ENCODE data around the gene NPAS3.

Gene NPAS3

DNA sequence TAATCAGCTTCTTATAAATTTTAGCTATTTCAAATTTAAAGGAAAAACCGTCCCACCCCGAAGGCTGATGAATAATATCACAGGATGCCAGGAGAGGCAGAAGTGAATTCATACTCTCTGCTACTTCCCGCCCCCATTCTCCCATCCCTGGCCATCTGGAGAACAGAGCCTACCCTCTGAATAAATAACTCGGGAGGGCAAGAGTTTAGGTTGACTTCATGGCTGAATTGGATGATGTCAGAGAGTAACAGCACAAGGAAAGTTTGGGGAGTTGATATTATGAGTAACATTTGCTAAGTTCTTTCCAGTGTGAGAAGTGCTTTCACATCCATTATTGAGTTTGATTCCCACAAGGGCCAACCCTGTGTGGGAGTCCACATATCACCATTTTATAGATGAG is 770.6 kb downstream of the NPAS3 start:
- FAIRE-seq (no peak), DNase-seq (ENCODE audit: insufficient read length, low spot score) (no peak)
- no peak for TF ChIP-seq POU2F2 (IDR thresholded peaks at IDR 0.05; ENCODE audit: low read depth, low read length)
- no peak for TF ChIP-seq POLR2AphosphoS5 (IDR thresholded peaks at IDR 0.05; ENCODE audit: low read depth, low read length)
- no peak for TF ChIP-seq SPI1 (IDR thresholded peaks at IDR 0.05; ENCODE audit: low read depth, low read length)
- no peak for TF ChIP-seq TAF1 (IDR thresholded peaks at IDR 0.05; ENCODE audit: low read depth, low read length)
- no peak for TF ChIP-seq PAX5 (IDR thresholded peaks at IDR 0.05; ENCODE audit: insufficient read depth, low read length, severe bottlenecking)
- TF ChIP-seq POLR2A (IDR thresholded peaks at IDR 0.05; ENCODE audit: low read depth, low read length) = no peak

DNA sequence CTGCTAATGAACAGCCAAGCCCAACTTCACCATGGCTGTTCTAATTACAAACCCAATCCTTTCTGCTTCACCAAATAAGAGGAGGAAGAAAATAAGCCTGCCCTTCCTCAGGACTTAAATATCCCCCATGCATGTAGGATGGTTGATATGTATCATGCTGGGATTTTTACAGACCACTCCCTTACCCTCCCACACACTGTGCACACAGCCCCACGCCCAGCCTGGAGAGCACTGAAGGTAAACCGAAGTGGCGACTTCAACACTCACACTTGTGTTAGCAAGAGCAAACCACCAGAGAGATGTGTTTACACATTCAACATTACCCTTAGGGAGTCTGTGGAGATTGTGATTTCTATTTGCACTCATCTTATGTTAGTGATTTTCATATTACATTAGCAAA is 771.0 kb downstream of the NPAS3 start:
- FAIRE-seq = no peak

DNA sequence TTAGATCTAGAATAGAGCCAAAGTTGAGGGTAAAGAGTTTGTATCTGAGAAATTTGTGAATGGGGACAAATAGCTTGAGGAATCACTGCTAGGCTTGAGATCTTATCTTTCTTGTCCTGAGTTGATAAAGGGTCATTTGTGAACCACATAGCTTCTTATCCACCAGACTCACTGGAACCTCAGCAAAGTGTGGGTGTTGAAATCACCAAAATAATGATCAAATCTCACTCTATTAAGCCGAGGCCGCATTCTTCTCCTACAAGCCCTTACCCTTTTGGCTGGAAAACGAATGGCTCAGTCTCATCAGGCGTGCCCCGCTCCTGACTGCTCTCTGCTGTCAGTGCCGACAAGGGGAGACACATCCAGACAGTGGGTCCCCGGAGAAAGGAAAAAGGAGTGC is 771.6 kb downstream of the NPAS3 start:
- TF ChIP-seq PAX5 (IDR thresholded peaks at IDR 0.05; ENCODE audit: insufficient read depth, low read length, severe bottlenecking) (no peak), POU2F2 (IDR thresholded peaks at IDR 0.05; ENCODE audit: low read depth, low read length) (no peak), SPI1 (IDR thresholded peaks at IDR 0.05; ENCODE audit: low read depth, low read length) (no peak), POLR2AphosphoS5 (IDR thresholded peaks at IDR 0.05; ENCODE audit: low read depth, low read length) (no peak), POLR2A (IDR thresholded peaks at IDR 0.05; ENCODE audit: low read depth, low read length) (no peak), TAF1 (IDR thresholded peaks at IDR 0.05; ENCODE audit: low read depth, low read length) (no peak)
- no peak for DNase-seq (ENCODE audit: insufficient read length, low spot score)
- no peak for FAIRE-seq

More for the DNA sequence above, 771.0 kb downstream of the NPAS3 start:
- DNase-seq (ENCODE audit: insufficient read length, low spot score) = no peak
- TF ChIP-seq POLR2A (IDR thresholded peaks at IDR 0.05; ENCODE audit: low read depth, low read length) (no peak), POLR2AphosphoS5 (IDR thresholded peaks at IDR 0.05; ENCODE audit: low read depth, low read length) (no peak), PAX5 (IDR thresholded peaks at IDR 0.05; ENCODE audit: insufficient read depth, low read length, severe bottlenecking) (no peak), SPI1 (IDR thresholded peaks at IDR 0.05; ENCODE audit: low read depth, low read length) (no peak), POU2F2 (IDR thresholded peaks at IDR 0.05; ENCODE audit: low read depth, low read length) (no peak), TAF1 (IDR thresholded peaks at IDR 0.05; ENCODE audit: low read depth, low read length) (no peak)

DNA sequence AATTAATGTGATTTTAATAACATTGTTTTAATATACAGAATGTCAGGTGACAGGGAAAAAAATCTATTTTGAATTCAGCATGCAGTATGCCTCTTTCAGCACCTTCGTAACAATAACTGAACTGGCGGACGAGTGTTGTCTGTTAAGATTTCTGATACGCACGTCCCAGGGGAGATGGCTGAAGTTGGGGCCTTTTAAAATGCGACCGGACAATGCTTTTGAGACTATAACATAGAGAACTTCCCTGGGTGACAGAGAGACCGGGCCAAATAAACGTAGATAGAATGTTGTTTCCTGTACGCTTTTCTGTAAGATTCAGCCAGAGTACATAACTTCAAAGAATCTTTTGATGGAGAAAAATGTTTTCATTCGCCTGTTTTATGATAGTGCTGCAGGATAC is 772.5 kb downstream of the NPAS3 start:
- TF ChIP-seq TAF1 (IDR thresholded peaks at IDR 0.05; ENCODE audit: low read depth, low read length) = no peak
- no peak for TF ChIP-seq PAX5 (IDR thresholded peaks at IDR 0.05; ENCODE audit: insufficient read depth, low read length, severe bottlenecking)
- no peak for TF ChIP-seq POLR2A (IDR thresholded peaks at IDR 0.05; ENCODE audit: low read depth, low read length)
- TF ChIP-seq POU2F2 (IDR thresholded peaks at IDR 0.05; ENCODE audit: low read depth, low read length) = no peak
- TF ChIP-seq POLR2AphosphoS5 (IDR thresholded peaks at IDR 0.05; ENCODE audit: low read depth, low read length) = no peak
- TF ChIP-seq SPI1 (IDR thresholded peaks at IDR 0.05; ENCODE audit: low read depth, low read length) = no peak
- no peak for FAIRE-seq
- no peak for DNase-seq (ENCODE audit: insufficient read length, low spot score)

DNA sequence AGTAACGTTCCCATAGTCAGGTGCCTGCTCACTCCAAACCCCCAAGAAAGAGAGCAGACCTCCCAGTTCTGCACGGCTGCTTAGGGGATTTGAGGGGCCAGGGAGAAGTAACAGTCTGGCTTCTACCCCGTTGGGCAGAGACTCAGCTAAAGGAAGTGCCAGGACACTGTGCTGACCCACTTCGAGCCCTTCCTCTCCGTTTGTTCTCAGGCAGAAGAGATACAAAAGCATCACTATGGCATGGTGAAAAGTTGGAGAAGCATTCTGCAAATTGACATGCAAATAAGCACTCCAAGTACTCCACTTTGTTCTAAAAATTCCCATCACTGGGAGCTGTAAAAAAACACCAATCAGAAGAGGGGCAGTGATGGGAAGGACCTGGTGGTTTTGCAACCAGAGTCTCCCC is 773.1 kb downstream of the NPAS3 start:
- no peak for DNase-seq (ENCODE audit: insufficient read length, low spot score)
- TF ChIP-seq TAF1 (IDR thresholded peaks at IDR 0.05; ENCODE audit: low read depth, low read length) = no peak
- TF ChIP-seq SPI1 (IDR thresholded peaks at IDR 0.05; ENCODE audit: low read depth, low read length) = no peak
- TF ChIP-seq POU2F2 (IDR thresholded peaks at IDR 0.05; ENCODE audit: low read depth, low read length) = no peak
- TF ChIP-seq PAX5 (IDR thresholded peaks at IDR 0.05; ENCODE audit: insufficient read depth, low read length, severe bottlenecking) = no peak
- no peak for TF ChIP-seq POLR2A (IDR thresholded peaks at IDR 0.05; ENCODE audit: low read depth, low read length)
- TF ChIP-seq POLR2AphosphoS5 (IDR thresholded peaks at IDR 0.05; ENCODE audit: low read depth, low read length) = no peak

DNA sequence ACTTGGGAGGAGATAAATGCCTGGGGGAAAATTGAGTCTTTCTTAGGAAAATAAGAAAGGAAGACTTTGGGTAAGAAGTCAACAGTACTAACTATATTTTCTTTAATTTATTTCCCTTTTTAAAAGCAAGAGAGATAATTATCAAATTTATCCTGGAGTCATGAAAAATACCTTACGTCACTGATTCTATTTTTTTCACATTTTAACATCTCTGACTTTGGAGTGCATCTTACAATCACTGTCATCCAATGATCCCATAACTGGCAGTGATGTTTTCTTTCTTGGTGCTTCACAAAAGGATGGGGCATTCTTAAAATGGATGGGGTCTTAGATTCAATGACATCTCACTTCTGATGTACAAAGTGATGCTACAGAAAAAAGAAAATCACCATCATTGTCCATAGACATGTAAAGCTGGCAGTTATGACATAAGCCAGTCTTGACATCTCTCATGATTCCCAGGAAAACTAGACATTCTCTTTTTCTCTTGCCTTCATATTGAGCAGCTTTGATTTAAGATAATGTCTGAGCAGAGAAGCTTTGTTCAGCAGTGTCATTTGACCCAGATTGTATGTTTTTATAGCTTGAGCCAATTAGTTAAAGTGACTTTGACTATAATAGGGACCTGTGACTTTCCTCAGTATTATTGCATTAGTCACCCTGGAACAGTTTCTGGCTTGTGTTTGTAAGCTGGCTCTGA is 776.0 kb downstream of the NPAS3 start:
- DNase-seq (ENCODE audit: insufficient read length, low spot score) = no peak
- TF ChIP-seq POLR2AphosphoS5 (IDR thresholded peaks at IDR 0.05; ENCODE audit: low read depth, low read length) = no peak
- no peak for TF ChIP-seq PAX5 (IDR thresholded peaks at IDR 0.05; ENCODE audit: insufficient read depth, low read length, severe bottlenecking)
- TF ChIP-seq TAF1 (IDR thresholded peaks at IDR 0.05; ENCODE audit: low read depth, low read length) = no peak
- TF ChIP-seq SPI1 (IDR thresholded peaks at IDR 0.05; ENCODE audit: low read depth, low read length) = no peak
- TF ChIP-seq POLR2A (IDR thresholded peaks at IDR 0.05; ENCODE audit: low read depth, low read length) = no peak
- TF ChIP-seq POU2F2 (IDR thresholded peaks at IDR 0.05; ENCODE audit: low read depth, low read length) = no peak
- FAIRE-seq = no peak

More for the DNA sequence above, 773.1 kb downstream of the NPAS3 start:
- FAIRE-seq = no peak

DNA sequence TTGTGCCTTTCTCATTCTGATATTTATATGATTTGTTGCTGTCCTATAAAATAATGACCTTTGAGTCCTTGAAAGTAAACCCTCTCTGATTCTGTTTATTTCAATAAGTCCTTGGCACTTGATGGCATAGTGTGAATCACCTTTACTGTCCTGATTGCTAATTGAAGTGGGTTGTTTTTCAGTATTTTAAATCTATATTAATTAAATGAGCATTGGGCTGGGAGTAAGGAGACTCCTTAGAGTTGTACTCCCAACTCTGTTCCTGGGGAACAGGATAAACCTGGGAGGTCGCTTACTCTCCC is 776.5 kb downstream of the NPAS3 start:
- FAIRE-seq = no peak
- no peak for DNase-seq (ENCODE audit: insufficient read length, low spot score)
- no peak for TF ChIP-seq POLR2AphosphoS5 (IDR thresholded peaks at IDR 0.05; ENCODE audit: low read depth, low read length)

DNA sequence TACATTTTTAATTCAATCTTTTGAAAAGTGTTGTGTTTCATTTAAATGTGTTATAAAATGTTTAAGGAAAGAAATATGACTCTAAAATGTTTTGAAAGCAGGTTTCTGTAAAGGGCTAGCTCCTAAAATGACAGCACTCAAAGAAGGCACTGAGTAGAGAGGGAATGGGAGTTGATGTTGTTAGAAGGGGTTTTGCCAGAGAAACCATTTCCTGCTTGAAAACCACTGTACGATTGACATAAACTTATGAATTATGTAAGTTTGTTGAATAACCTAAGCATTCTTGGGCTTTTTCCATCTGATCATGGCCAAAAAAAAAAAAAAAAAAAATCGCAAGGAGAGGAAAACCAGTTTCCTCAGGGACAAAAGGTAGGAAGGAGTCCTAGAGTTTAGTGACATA is 778.2 kb downstream of the NPAS3 start:
- FAIRE-seq = no peak
- DNase-seq (ENCODE audit: insufficient read length, low spot score) = no peak
- TF ChIP-seq SPI1 (IDR thresholded peaks at IDR 0.05; ENCODE audit: low read depth, low read length) = no peak
- TF ChIP-seq POU2F2 (IDR thresholded peaks at IDR 0.05; ENCODE audit: low read depth, low read length) = no peak
- TF ChIP-seq PAX5 (IDR thresholded peaks at IDR 0.05; ENCODE audit: insufficient read depth, low read length, severe bottlenecking) = no peak
- TF ChIP-seq TAF1 (IDR thresholded peaks at IDR 0.05; ENCODE audit: low read depth, low read length) = no peak
- no peak for TF ChIP-seq POLR2A (IDR thresholded peaks at IDR 0.05; ENCODE audit: low read depth, low read length)
- no peak for TF ChIP-seq POLR2AphosphoS5 (IDR thresholded peaks at IDR 0.05; ENCODE audit: low read depth, low read length)

DNA sequence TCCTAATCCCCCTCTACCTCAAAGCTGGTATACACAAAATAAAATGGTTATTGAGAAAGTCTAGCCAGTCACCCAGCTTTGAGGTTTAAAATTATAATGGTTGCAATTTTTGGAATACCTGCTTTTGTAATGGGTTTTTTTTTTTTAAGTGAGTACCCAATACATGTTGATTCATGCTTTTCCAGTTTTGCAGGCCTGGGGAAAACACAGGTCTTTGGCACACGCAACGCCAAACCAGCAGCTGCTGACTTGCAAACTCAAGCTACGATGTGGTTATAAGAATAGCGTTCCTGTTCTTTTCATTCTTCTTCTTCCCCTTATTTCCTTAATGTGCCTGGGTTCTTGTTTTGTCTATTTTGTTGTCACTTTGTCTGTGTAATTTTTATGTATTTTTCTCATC is 779.2 kb downstream of the NPAS3 start:
- no peak for DNase-seq (ENCODE audit: insufficient read length, low spot score)
- no peak for FAIRE-seq
- TF ChIP-seq PAX5 (IDR thresholded peaks at IDR 0.05; ENCODE audit: insufficient read depth, low read length, severe bottlenecking) = no peak
- TF ChIP-seq POLR2AphosphoS5 (IDR thresholded peaks at IDR 0.05; ENCODE audit: low read depth, low read length) = no peak
- TF ChIP-seq TAF1 (IDR thresholded peaks at IDR 0.05; ENCODE audit: low read depth, low read length) = no peak
- TF ChIP-seq SPI1 (IDR thresholded peaks at IDR 0.05; ENCODE audit: low read depth, low read length) = no peak
- TF ChIP-seq POLR2A (IDR thresholded peaks at IDR 0.05; ENCODE audit: low read depth, low read length) = no peak
- TF ChIP-seq POU2F2 (IDR thresholded peaks at IDR 0.05; ENCODE audit: low read depth, low read length) = no peak

DNA sequence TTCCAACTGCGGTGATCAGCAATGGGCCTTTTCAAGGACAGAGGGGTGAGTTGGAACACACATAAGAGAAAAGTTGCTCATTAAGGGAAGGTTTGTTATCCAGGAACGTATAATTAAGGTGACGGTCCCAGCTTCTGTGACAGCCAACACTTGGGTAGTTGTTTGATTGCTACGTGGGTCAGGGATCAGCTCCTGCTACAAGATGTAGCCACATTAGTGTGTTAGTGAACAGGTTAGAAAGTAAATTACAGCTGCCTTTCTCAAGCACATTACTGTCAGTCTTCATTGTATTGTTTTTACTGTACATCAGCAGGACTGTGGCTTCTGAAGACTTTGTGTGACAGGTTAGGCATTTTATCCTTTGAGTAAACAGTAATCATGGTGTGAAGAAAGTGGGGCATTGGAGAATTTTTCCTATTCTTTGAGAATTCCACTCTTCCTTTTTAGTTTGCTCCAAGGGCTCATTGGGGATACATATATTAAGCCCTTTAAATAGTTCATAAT is 781.7 kb downstream of the NPAS3 start:
- no peak for DNase-seq (ENCODE audit: insufficient read length, low spot score)
- no peak for TF ChIP-seq POU2F2 (IDR thresholded peaks at IDR 0.05; ENCODE audit: low read depth, low read length)
- TF ChIP-seq POLR2AphosphoS5 (IDR thresholded peaks at IDR 0.05; ENCODE audit: low read depth, low read length) = no peak
- no peak for FAIRE-seq
